HL-60/S4 treated with retinoic acid at 250 ng/mL for 4 days and 3 days (cell line): Measurements from ENCODE around the gene DENND4B.

Experiments
- in situ Hi-C: fragments of 300-500 bp; cut with MboI; formaldehyde crosslinking; loops from 2 replicates; pipeline ENCODE4 v1.7.0; 2022; ENCODE audit warnings: low sequenced_read_pairs

DENND4B gene

GRCh38 chr1:153946622-153947241, at the start of gene DENND4B:
DENND4B (minus strand) TSS chr1:153946718; CDS start chr1:153944374, 2,344 bp downstream.
- in situ Hi-C loops, result no loop called here

- in situ Hi-C loops, result loop anchor here (25.0 kb wide), 2 partner anchors 483 to 633 kb away; partner anchors contain the start of gene S100A9
Observed at GRCh38 chr1:153995640-153996039, 49.1 kb upstream of the DENND4B start.

- in situ Hi-C loops, result loop anchor here (25.0 kb wide), 2 partner anchors 483 to 633 kb away; partner anchors contain the start of gene S100A9
Observed at GRCh38 chr1:153995202-153995601, 48.7 kb upstream of the DENND4B start.

- in situ Hi-C loops, result loop anchor here (25.0 kb wide), 2 partner anchors 480 to 630 kb away; partner anchors contain the start of gene S100A9
Observed at GRCh38 chr1:153991806-153992205, 45.3 kb upstream of the DENND4B start.

- in situ Hi-C loops, result loop anchor here (25.0 kb wide), 2 partner anchors 479 to 629 kb away; partner anchors contain the start of gene S100A9
Observed at GRCh38 chr1:153991151-153991630, 44.7 kb upstream of the DENND4B start.

GRCh38 chr1:153990468-153991150, 44.1 kb upstream of the DENND4B start, which contains the start of gene RPS27:
RPS27 (plus strand) TSS chr1:153990762; CDS start chr1:153990797, 35 bp downstream.
- in situ Hi-C loops, result loop anchor here (25.0 kb wide), 2 partner anchors 478 to 628 kb away; partner anchors contain the start of gene S100A9

GRCh38 chr1:153987621-153988020, 41.1 kb upstream of the DENND4B start:
- in situ Hi-C loops, result loop anchor here (10.0 to 25.0 kb wide), 3 partner anchors 173 to 625 kb away; partner anchors contain the start of gene S100A9

GRCh38 chr1:153985941-153986761, 39.6 kb upstream of the DENND4B start, which contains the start of gene RAB13:
RAB13 (minus strand) TSS chr1:153986339; CDS start chr1:153986236, 103 bp downstream.
- in situ Hi-C loops, result loop anchor here (10.0 to 25.0 kb wide), 3 partner anchors 171 to 624 kb away; partner anchors contain the start of gene S100A9

- in situ Hi-C loops, result loop anchor here (10.0 to 25.0 kb wide), 3 partner anchors 171 to 623 kb away; partner anchors contain the start of gene S100A9
Observed at GRCh38 chr1:153985341-153985912, 38.9 kb upstream of the DENND4B start.

- in situ Hi-C loops, result loop anchor here (10.0 to 25.0 kb wide), 3 partner anchors 170 to 622 kb away; partner anchors contain the start of gene S100A9
Observed at GRCh38 chr1:153984123-153984894, 37.8 kb upstream of the DENND4B start.

GRCh38 chr1:153981735-153982134, 35.2 kb upstream of the DENND4B start:
- in situ Hi-C loops, result loop anchor here (10.0 to 25.0 kb wide), 3 partner anchors 167 to 619 kb away; partner anchors contain the start of gene S100A9

GRCh38 chr1:153979091-153979490, 32.6 kb upstream of the DENND4B start:
- in situ Hi-C loops, result loop anchor here (25.0 kb wide), 2 partner anchors 467 to 617 kb away; partner anchors contain the start of gene S100A9

GRCh38 chr1:153978274-153978909, 31.9 kb upstream of the DENND4B start:
- in situ Hi-C loops, result loop anchor here (25.0 kb wide), 2 partner anchors 466 to 616 kb away; partner anchors contain the start of gene S100A9

- in situ Hi-C loops, result loop anchor here (25.0 kb wide), 2 partner anchors 465 to 615 kb away; partner anchors contain the start of gene S100A9
Observed at GRCh38 chr1:153977250-153978240, 31.0 kb upstream of the DENND4B start, which contains the start of gene JTB. JTB (minus strand) TSS chr1:153977674; CDS start chr1:153977252, 422 bp downstream.

GRCh38 chr1:153976819-153977249, 30.3 kb upstream of the DENND4B start:
- in situ Hi-C loops, result loop anchor here (25.0 kb wide), 2 partner anchors 465 to 615 kb away; partner anchors contain the start of gene S100A9

- in situ Hi-C loops, result no loop called here
Observed at GRCh38 chr1:153973525-153973924, 27.0 kb upstream of the DENND4B start.

- in situ Hi-C loops, result no loop called here
Observed at GRCh38 chr1:153973071-153973470, 26.6 kb upstream of the DENND4B start.
